AG09319 (cell line): Measurements from ENCODE around the gene DIP2C.
"Not testable (repeated sequence)": the region's sequence is repeated elsewhere in the genome, so short reads cannot be mapped to it uniquely, and the experiment has no call there.

Experiments
- DNase-seq: peaks from one replicate; pipeline ENCODE4 v3.0.0-alpha.2; 2010; ENCODE audit warnings: low read depth; ENCODE audit errors: extremely low read depth
- TF ChIP-seq, protein P1 (sequence below): IDR thresholded peaks from 2 replicates; pipeline ENCODE4 v1.5.1; 2011; ENCODE audit warnings: low read depth, mild to moderate bottlenecking, inconsistent platforms, low read length, moderate library complexity

The DIP2C gene

GRCh38 chr10:369684-370448 lies 319.6 kb downstream of the DIP2C start:
- peak; percentile 39 for DNase-seq
- TF ChIP-seq, protein P1, sequence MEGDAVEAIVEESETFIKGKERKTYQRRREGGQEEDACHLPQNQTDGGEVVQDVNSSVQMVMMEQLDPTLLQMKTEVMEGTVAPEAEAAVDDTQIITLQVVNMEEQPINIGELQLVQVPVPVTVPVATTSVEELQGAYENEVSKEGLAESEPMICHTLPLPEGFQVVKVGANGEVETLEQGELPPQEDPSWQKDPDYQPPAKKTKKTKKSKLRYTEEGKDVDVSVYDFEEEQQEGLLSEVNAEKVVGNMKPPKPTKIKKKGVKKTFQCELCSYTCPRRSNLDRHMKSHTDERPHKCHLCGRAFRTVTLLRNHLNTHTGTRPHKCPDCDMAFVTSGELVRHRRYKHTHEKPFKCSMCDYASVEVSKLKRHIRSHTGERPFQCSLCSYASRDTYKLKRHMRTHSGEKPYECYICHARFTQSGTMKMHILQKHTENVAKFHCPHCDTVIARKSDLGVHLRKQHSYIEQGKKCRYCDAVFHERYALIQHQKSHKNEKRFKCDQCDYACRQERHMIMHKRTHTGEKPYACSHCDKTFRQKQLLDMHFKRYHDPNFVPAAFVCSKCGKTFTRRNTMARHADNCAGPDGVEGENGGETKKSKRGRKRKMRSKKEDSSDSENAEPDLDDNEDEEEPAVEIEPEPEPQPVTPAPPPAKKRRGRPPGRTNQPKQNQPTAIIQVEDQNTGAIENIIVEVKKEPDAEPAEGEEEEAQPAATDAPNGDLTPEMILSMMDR: no peak

GRCh38 chr10:369221-369683 lies 320.2 kb downstream of the DIP2C start:
- DNase-seq: no peak
- TF ChIP-seq, protein P1: no peak

DNA sequence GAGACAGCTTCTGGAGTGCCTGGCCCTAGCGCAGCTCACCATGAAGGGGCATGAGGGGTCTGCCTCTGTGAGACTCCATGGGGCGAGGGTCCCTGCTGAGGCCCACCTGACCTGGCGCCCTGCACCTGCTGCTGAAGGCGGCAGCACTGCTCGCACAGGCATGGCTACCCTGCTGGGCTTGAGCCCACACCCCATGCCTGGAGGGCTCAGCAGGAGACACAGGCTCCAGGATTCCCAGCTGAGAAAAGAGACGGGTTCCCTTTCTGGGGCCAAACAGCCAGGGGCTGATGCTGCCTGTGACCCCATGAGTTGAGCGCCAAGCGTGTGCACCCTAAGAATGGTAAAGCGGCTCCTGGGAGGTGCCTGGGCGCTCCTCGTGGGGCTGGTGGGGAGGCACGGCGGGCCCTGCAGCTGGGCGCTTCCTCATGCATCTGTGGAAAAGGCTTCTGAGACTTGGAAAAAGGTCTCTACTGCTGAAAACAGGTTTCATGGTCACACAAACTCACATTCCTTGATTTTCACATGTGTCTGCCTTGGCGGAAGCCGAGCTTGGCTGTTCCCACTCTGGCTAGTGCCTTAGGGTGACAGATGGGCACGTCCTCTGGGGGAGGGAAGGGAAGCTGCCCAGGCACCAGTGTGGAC lies 320.8 kb downstream of the DIP2C start:
- no peak for DNase-seq
- TF ChIP-seq, protein P1: no peak

DNA sequence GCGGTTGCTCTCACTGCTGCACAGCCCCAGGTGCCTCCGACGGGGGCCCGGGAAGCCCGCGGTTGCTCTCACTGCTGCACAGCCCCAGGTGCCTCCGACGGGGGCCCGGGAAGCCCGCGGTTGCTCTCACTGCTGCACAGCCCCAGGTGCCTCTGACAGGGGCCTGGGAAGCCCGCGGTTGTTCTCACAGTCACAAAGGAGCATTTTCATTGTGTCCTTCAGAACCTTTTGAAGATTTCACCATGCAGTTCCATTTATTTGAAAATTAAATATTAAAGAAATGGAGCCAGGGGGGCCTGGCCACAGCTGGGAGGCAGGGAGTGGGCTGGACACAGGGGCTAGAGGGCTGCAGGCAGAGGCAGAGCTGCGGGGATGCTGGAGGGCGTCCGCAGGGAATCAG lies 321.4 kb downstream of the DIP2C start:
- DNase-seq: not testable (repeated sequence)

- TF ChIP-seq, protein P1: no peak
- no peak for DNase-seq
Measured at GRCh38 chr10:367636-368035, 321.8 kb downstream of the DIP2C start.

DNA sequence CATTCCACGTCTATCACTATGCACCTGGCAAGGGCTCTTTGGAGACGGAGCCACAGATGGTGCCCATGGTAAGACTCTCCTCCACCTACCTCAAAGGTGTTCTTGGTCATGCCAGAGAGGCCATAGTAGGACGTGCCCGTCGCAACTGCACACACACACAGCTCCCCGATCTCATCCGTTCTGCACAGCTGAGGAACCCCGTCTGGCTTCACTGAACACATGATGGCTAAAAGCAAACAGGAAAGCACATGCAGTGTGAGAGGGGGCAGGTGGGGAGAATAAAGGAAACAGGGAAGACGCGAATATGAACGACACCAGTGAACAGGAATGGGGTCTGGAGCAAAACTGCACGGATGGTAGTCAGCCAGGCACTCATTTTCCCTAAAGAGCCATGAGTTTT lies 323.3 kb downstream of the DIP2C start:
- TF ChIP-seq, protein P1: no peak
- DNase-seq: no peak

DNA sequence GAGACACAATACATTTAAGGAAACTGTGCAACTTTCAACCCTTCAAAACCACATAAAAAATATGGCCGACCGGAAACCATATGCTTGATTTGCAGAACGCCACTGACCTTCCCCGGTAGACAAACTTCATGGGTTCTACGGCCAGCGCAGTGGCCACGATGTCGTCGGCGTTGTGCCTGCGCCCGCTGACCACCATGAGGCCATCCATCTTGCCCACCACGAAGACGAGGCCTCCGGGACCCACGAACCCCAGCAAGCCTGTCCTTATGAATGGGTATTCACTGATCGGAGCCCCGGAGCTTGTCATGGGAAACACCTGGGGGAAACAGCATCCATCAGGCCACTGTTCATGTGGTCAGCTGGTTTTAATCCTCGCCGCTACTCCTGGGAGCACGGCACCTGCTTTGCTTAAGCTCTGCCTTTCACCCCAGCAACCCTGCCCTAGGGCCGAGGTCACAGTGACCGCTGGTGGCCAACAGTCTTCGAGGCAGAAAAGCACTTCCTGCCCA lies 325.1 kb downstream of the DIP2C start:
- TF ChIP-seq, protein P1: no peak
- DNase-seq: no peak
